Activated T-cell treated with anti-CD3 and anti-CD28 coated beads for 1 hour (primary cell): ENCODE measurements around the gene DHRS7C.
"Not testable (repeated sequence)": the region's sequence is repeated elsewhere in the genome, so short reads cannot be mapped to it uniquely, and the experiment has no call there.

ENCODE experiments used
- DNase-seq: peaks from one replicate; pipeline ENCODE4 v3.0.0-alpha.2; 2020; ENCODE audit warnings: low read depth

Gene DHRS7C

DNA sequence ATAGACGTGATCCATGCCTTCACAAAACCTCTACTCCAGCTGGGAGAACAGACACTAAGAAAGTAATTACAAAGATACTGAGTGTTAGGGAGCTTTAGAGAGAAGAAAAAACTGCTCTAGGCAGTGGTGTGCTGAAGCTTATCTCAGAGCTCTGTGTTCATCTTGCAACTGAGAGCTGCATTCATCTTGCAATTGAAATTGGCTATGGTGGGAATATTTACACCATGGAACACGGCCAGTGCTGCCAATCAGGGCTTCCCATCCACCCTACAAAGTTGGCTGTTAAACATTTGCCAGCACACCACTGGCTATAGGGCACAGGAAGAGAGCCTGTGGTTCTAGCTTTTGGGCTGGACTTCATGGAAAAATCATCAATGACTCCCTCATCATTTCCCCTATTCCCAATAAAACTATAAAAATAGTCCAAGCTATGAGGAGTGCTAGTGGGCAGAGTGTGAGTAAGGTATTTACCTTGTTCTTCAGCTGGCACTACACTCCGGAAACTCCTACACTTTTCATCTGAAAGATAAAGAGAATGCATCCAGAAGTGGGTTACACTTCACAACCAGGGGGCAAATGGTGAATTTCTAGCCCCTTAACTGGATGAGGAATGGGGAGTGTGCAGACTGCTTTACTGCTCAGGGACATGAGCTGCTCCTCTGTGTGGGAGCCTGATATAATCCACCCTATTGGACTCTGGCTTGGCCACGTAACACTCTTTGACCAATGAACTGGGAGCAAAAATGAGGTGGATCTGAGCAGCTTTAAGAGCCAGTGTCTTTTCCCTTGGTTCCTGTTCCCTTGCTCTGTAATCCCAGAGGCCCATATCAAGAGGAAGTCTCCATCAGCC, 18.9 kb upstream of the DHRS7C start:
- DNase-seq, result no peak

DNA sequence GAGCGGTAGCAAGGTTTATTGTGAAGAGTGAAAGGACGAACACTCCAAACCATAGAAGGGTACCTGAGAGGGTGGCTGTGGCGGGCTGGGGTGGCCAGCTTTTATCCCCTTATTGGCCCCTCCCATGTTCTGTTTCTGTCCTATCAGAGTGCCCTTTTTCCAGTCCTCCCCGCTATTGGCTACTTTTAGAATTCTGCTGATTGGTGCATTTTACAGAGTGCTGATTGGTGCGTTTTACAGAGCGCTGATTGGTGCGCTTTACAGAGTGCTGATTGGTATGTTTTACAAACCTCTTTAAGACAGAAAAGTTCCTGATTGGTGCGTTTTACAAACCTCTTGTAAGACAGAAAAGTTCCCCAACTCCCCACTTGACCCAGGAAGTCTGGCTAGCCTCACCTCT, 18.0 kb upstream of the DHRS7C start:
- DNase-seq, result no peak

DNA sequence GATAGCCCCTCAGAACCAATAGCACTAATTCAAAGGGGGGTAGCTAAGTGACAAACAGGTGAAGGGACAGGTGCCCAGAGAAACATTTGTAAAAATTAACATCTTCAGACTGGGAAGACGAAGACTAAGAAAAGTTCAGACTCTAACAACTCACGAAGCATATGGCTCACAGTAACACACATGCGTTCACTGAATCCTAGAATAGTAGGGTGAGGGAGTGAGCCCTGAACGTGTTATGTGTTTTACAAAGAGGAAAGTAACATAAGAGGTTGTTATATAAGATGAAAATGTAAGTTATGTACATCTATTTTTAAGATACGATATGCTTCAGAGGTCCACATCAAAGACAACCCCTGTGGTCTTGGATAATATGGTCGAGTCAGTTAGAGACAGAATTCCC, 15.3 kb upstream of the DHRS7C start:
- DNase-seq, result no peak

DNA sequence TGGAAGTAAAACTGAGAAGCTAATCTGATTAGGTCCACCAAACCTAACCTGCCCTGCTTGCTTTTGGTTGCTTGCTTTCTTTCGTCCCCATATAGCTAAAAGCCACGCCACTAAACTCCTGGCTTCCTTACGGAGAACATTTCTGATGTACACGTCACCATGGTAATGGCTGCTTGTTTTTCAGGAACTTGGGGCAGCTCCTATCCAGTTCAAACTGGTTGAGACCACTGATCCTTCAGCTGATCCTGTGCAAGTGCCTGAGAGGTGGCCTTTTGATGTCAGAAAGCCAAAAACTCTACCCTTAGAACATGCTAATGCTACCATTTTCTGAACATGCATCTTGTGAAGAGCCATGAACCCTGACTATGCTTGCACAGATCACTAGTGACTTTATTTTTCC, 14.4 kb upstream of the DHRS7C start:
- no peak for DNase-seq

DNA sequence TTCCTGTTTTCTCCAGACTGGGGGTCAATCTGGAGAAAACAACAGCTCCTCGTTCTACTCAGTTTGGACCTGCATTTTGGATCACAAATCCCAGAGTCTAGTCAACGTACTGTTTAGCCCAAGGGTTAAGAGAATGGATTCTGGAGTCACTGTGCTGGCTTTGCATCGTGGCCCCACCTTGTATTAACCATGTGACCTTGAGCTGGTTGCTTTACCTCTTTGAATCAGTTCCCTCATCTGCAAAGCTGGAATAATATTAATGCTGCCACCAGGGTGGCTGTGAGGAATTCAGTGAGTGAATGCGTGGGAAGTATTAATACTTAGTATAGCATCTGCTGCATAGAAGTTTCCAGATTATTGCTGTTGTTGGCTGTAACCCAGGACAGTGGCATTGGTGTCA, 11.3 kb upstream of the DHRS7C start:
- DNase-seq, result no peak

DNA sequence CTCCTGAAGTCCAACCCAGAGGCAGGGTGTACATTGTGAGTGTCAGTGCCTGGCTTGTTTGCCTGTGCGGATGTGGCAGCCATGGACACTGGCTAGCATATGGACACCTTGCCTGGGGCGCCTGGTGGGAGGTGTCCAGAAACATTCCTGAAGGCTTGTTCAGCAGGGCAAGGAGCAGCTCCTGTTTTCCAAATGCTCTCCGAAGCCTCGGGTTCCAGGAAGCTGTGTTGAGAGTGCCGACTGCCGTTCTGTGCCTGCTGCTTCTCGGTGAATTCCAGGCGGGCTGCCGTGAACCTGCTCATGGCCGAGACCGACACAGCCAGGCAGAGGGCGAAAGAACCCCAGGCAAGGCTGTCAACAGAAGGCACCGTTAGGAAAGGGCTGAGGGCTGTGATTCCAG, 10.9 kb upstream of the DHRS7C start:
- DNase-seq, result no peak

DNA sequence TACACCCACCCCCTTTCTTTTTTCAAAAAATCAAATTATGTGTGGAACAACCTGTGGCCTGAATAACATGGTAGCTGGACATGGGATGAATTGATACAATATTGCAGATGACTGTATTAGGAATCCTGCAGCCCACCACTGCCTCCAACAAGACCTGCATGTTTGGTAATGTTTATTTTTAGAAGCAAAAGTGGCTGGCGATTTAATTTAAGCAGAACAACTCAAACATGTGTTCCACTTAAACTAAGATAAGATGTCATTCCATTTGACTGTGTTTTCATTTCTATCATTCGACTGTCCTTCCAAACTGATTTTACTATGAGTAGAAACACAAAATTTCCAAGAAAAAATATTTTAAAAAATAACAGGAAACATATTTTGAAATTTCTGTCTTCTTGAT, 10.1 kb upstream of the DHRS7C start:
- DNase-seq, result no peak

DNA sequence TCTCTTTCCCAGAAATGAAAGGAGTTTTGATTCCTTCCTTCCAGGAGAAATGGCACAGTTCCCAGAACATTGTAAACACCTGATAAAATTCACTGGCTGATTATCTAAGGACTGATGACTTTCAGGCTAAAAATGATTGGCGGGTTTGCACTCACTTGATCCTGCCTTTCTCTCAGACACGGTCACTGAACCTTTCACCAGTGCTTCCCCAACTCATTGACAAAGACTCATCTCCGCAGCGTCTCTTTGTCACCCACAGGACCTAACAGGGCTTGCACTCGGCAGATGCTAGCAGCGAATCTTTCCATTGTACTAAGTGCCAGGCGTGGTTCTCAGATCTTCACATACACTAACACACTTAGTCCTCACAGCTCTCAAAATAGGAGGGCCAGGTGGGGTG, 7.3 kb upstream of the DHRS7C start:
- DNase-seq, result no peak

DNA sequence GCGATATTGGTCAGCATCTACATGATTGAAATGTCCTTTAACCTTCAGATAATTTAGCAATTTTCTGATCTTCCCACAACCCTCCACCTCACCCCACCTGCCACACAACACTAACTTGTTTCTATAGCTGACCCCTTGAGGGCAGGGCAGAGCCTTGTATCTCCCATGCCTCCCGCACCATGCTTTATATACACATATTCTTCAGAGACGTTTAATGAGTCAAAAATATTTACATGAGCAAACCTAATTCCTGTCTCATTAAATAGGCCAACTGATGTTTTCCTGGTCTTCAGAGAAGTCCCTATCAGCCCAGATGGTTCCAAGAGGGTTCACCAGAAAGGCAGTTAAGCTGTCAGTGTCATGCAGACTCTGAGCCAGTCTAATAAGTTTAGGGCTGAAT, 6.6 kb upstream of the DHRS7C start:
- DNase-seq, result no peak

DNA sequence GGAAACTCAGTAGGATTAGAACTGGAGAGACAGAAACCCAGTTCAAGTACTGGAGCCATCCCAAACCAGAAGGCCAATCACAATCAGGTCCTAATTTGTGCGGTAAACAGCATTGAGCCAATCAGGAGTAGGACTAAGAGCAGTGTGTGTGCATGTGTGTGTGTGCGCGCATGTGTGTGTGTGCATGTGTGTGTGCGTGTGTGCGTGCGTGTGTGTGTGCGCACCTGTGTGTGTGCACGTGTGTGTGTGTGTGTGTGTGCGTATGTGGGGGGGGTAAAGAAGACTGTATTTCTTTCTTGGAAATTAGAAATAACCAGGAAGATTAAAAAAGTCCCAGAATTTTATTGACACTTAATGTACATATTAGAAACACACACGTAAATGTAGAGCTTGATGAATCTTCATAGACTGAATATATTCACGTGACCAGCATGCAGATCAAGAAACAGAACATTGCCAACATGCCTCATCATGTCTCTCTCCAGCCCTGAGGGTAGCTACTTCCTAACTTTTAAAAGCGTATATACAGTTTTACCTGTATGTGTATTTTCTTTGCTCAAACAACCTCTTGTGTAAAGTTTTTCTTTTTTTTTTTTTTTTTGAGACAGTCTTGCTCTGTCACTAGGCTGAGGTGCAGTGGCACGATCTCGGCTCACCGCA, 919 bp upstream of the DHRS7C start:
- no peak for DNase-seq

DNA sequence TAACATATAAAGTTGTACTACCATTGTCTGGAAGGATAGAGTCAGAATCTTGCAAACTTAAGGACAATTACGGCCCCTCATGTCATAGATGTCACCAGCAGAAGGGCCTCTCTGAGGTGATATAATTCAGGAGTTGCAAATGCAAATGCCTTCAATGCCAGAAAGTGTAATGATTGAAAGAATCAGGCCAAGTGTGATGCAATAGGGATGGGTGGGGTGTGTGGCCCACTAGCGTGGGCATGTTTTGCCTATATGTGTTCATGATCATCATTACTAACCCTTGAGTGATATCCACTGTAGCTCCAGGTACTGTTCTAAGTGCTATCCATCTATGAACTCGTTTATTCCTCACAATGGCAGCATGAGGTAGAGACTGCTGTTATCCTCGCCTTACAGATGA, 1.1 kb downstream of the DHRS7C start:
- no peak for DNase-seq

DNA sequence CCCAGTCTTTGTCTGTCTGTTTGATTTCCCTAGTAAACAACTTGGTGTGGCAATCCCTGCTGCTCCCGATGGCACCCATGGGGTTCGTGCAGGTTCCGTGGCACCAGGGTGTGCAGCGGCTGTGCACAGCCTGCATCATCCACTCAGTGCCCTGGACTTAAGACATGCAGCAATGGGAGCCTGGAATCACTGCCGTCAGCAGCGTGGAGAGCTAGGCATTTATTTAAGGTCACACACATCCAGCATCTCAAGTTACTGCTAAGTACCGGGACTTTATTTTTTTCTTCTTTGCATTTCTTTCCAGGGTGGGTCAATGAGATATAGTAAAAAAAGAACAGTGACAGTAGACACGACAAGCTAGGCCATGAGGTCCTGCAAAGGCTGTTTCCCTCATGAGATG, 2.8 kb downstream of the DHRS7C start:
- no peak for DNase-seq

DNA sequence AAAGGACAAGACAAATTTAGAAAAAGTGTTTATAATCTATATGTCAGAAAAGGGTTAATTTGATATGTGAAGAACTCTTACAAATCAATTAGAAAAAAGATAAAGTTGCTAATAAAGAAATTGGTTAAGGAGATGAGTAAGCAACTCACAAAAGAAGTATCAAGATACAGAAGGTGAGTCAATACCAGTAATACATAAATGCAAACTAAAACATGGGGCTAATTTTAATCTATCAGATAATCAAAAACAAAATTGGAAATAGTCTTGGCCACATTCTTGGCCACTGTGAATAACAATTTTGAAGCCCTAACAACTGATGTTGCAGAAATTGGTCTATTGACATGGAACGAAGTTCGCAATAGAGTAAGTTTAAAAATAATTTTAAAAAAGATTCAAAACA, 6.8 kb downstream of the DHRS7C start:
- DNase-seq, result no peak

DNA sequence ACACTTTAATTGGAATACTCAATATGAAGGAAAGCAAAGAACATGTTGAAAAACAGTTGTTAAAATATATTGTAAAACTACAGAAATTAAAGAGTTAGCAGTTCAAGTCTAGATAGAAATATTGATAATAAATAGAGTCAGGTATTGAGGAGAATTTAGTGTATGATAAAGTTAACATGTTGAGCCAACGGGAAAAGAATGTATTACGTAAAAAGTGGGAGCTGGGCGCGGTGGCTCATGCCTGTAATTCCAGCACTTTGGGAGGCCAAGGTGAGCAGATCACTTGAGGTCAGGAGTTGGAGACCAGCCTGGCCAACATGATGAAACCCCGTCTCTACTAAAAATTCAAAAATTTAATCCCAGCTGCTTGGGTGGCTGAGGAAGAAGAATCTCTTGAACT, 7.9 kb downstream of the DHRS7C start:
- DNase-seq, result not testable (repeated sequence)

DNA sequence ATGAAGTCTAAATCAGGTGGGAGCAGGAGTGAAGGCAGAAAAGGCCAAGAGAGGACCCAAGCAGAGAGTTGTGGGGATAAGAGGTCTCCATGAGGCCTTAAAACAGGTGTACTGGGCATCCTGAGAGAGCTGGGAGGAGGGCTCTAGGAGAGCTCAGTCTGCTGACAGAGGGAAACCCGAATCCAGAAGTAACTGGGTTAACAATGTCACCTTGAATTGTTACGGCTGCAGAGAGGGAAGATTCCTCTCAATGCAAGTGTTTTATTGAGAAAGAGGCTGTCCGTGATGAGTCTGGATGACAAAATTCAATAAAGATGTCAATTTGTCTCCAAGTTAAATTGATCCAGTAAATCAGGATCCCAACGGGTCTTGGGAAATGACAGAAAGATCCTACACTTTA, 8.3 kb downstream of the DHRS7C start:
- DNase-seq, result no peak

DNA sequence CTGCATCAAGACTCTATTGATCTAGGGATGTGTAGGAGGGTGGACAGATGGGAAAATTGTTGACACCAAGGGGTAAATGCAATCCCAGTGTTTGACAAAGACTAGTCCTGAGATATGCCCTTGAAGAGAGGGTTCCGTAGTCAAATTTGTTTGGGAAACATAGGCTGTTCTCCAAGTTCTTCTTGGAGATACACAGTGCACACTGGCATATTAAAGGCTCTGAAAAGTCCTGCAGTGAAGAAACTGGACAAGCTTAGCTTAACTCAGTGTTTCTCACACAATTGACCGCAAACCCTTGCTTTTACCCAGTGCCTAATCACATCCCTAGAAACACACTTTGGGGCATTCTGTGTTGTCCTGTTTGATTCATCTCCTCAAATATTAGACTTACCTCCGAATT, 10.8 kb downstream of the DHRS7C start:
- no peak for DNase-seq

DNA sequence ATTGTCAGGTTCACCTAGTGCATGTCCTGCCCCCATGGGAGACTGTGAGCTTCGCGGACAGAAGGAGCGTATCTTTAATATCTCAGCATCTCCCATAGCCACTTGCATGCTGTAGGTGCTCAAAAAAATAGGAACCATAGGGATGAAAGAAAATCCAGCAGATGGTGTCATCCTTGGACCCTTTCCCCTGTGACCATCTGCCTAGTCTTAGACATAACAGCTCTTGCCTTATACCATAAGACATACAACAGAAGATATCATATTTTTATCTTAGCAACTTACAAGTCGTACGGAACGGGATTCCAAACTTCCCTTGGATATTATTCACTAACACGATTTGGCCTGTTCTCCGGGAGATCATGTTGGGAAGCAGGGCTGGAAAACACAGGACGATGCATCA, 14.5 kb downstream of the DHRS7C start:
- no peak for DNase-seq

DNA sequence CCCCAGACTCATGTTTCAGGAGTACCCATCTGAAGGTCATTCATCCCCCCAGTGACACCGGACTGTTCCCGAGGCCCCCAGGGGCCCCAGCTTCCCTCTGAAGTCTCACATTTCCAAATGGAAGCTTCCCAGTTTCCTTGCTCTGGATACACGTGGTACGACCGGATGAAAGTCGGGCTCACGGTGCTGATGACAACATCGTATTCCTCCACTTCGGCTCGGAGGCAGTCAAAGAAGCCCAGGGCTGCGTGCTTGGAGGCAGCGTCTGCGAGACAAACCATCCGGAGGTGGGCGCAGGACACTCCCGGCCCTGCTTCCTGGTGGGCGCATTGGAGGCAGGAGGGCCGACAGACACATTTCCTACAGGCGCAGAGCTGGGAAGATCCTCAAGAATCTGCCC, 18.7 kb downstream of the DHRS7C start:
- DNase-seq, result no peak

DNA sequence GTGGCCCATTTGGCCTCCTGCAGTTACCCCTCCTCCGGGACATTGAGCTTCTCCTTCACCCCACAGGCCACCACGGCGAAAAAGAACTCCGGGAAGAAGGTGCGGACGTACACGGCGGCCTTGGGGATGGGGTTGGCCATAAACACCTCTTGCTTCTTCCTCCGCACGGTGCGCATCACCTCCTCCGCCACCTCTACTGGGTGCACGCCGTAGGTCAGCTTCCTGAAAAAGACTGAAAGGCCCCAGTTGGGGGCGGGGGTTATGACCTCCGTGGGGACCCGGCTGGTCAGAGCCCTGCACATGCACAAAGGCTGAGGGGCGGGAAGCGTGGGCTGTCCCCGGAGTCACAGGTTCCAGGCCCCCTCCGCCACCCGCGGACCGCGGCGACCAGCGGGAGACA, 19.9 kb downstream of the DHRS7C start:
- no peak for DNase-seq

DNA sequence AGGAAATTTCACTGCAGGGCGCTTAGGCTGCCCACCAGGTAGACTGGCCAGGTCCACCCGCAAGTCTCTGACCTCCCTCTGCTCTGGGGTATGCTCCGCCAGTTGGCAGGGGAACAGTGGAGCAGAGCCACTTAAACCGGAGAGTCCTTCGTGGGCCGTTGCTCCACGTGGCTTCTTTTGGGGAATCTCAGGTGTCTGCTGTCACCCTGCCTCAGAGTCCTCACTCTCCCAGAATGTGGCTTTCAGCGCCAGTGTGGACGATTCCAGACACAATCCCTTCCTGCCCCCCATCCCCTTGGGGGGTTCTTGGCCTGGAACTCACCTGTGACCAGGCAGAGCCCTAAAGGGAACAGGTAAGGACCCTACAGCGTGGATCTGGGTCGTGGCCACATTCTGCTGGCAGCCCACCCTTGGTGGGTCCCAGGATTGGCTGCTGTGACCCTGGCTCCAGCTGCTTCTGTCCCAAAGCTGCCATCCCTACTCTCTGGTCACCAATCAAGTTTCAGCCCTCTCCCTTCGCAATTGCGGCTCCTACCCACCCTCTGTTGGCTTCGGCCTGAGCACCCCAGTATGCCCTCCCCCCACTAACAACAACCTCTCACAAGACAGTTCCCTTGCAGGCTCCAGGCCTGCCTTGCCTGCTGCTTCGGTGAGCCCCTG, 22.2 kb downstream of the DHRS7C start:
- DNase-seq, result no peak

DNA sequence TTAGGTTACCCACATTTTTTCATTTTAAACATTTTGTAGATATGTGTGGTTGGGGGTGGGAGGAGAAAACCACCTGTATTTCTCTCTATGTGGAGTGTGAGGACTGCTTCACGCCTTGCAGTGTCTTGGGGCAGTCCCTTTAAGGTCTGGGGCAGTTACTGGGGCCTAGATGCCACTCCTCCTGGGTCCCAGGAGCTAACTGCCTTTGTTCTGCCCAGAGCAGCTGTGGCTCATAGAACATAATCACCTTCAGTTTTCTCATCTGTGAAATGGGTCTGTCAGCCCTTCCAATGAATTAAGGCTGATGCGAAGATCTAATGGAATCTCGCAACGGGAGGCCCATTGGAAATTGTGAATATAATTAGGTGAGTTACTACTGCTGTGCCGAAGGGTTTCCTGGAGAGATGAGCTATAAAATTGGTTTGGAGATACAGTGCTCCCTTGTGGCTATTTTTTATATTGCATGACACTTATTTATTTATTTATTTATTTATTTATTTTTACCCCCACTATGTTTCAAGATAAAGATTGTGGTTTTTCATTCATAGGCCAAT, 22.9 kb downstream of the DHRS7C start:
- DNase-seq, result no peak

DNA sequence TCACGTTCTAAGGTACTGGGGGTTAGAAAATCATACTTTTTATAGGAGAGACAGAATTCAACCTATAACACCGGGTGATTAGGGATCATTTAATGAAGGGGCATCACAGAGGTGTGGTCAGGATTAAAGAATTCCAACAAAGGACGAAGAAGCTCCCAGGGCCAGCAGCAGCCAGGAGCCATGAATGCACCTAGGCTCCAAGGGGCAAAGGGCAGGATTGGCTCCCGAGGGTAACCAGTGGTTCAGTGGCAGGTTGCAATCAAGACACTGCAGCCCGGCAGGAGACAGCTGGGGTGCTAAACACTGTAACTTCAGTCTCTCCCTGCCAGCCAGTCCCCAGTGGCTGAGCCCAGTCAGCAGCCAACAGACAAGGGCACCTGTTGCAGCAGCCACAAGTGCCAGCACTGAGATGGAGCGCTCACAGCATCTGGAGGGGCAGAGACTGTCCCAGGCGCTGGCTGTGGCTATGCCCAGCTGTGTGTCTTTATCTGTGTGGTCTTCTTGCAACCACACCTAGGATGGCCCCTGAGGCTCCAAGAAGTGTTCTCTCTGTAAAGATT, 23.9 kb downstream of the DHRS7C start:
- DNase-seq, result no peak

DNA sequence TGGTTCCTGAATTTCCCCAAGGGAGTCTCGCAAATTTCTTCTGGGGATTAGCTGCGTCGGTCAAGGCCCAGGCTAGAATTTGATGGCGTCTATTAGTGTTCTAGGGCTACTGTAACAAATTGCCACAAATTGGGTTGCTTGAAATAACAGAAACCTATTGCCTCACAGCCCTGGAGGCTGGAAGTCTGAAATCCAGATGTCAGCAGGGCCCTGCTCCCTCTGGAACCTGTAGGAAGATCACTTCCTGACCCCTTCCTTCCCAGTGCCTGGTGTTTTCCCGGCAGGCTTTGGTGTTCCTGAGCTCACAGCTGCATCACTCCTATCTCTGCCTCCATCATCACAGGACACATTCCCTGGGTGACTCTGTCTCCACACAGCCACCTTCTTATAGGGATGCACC, 24.4 kb downstream of the DHRS7C start:
- no peak for DNase-seq
